SU-DHL-6 (cell line): ENCODE data around the gene SLC19A1.

Experiments used
- EZH2phosphoT487 ChIP-seq: fragments of 200-600 bp; sonication (generic), shearing (Covaris generic); conservative IDR thresholded peaks from 2 replicates; pipeline ENCODE4 v1.6.1; 2018; ENCODE audit warnings: mild to moderate bottlenecking, antibody characterized with exemption, low read length, moderate library complexity, mixed read lengths
- TF ChIP-seq, protein P1 (sequence below): fragments of 200-600 bp; sonication (generic); IDR thresholded peaks from one replicate; pipeline ENCODE4 v1.5.1; 2017; ENCODE audit warnings: antibody characterized with exemption, mild to moderate bottlenecking, low read length, moderate library complexity; ENCODE audit not compliant: insufficient read depth, poor library complexity, severe bottlenecking

DNA sequence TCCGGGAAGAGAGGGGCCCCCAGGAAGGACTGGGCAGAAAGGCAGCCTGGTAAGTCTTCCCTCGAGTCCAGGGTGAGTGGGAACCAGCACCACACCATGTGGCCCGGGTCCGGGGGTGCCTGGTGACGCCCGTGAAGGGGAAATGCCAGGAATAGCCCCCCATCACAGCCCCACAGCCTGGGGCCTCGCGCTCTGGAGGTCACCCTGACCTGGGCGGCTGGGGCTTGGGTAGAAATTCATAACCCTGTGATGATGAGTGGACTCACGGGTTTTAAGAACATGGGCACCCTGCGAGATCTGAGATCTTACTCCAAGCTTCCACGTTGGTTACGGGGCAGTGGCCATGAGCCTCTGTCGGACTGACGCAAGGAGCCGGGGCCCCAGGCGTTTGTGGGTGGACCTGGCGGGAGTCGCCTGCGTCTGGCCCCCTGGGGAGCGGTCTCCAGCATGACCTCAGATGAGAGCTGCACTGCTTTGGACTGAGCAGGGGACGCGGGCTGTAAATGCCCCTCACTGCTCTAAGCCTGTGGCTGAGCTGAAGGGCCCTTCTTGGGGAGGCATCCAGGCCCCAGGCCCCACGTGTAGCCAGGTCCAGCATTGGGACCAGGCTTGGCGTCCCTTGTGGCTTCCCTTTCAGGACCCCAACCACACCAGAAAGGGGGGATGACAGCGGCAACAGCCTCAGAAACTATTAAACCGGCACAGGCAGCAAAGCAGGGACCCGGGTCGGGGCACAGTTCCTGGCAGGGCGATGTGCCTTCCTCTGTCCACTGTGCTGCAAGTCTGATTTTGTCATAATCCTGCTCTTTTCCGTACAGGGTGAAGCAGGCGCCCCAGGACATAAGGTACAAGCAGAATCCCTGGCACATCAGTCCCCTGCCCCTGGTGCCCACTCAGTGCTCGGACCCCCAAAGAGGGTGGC is 60.0 kb downstream of the SLC19A1 start:
- TF ChIP-seq, protein P1, sequence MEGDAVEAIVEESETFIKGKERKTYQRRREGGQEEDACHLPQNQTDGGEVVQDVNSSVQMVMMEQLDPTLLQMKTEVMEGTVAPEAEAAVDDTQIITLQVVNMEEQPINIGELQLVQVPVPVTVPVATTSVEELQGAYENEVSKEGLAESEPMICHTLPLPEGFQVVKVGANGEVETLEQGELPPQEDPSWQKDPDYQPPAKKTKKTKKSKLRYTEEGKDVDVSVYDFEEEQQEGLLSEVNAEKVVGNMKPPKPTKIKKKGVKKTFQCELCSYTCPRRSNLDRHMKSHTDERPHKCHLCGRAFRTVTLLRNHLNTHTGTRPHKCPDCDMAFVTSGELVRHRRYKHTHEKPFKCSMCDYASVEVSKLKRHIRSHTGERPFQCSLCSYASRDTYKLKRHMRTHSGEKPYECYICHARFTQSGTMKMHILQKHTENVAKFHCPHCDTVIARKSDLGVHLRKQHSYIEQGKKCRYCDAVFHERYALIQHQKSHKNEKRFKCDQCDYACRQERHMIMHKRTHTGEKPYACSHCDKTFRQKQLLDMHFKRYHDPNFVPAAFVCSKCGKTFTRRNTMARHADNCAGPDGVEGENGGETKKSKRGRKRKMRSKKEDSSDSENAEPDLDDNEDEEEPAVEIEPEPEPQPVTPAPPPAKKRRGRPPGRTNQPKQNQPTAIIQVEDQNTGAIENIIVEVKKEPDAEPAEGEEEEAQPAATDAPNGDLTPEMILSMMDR = no peak
- TF ChIP-seq EZH2phosphoT487 = no peak
